HL-60 (cell line): ENCODE measurements around the gene HES6.

Experiments used
- CTCF ChIP-seq: IDR thresholded peaks from one replicate; pipeline ENCODE4 v1.5.1; 2011; ENCODE audit warnings: low read length, control low read depth, inconsistent platforms; ENCODE audit not compliant: insufficient read depth
- SPI1 ChIP-seq: IDR thresholded peaks from 2 replicates; pipeline ENCODE4 v1.6.1; 2012; ENCODE audit warnings: low read depth, mild to moderate bottlenecking, borderline replicate concordance

- no peak for TF ChIP-seq CTCF
- TF ChIP-seq SPI1: no peak
Observed at GRCh38 chr2:238250896-238251295, 11.1 kb upstream of the HES6 start.
